ENCODE data around the gene DSCAM. TPM values are rescaled to one million over a fixed set of nuclear protein-coding genes. Genes with fewer than 3 reads are reported as not detected.

Gene DSCAM
- total and polyA plus RNA-seq, 10 of the 15 experiments (the other 5 are each of a cell fraction or from before 2014, with no cell fraction given) = not detected

DNA sequence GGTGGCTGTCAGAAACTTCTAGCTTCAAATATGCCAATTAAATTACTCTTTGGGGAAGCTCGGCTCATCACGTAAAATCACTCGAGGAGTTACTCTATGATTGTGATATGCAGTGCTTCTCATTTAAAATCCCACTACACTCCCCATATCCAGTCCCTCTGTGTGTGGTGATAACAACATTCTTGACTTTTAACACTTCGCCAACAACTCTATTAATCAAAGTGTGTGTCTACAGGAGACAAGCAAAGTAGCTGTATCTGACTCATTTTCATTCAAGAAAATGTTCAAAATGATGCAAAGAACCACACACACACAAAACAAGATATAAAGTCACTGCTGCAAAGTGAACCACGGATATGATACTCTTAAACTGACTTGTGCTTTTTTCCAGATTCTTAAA lies 341.3 kb downstream of the DSCAM start:
- Histone ChIP-seq H3K36me3 (ENCODE audit: control insufficient read depth in 2 of 2, insufficient read depth in 2 of 2, low read length in 1 of 2) (no peaks in the 10 kb centered on the region), H3K9ac (ENCODE audit: control insufficient read depth, insufficient read depth, low read length) (no peak overlapping the region), H3K79me2 (ENCODE audit: control insufficient read depth, insufficient read depth, low read length) (no peaks in the 10 kb centered on the region), H2AFZ (ENCODE audit: control insufficient read depth, low read depth, low read length) (no peak overlapping the region), H3K4me1 (ENCODE audit: control insufficient read depth, insufficient read depth, low read length) (no peaks in the 10 kb centered on the region), H3K27me3 (replicated peaks in 1 of 2; ENCODE audit: control insufficient read depth in 2 of 2, insufficient read depth in 2 of 2, low read length in 1 of 2) (no peaks in the 10 kb centered on the region), H3K27ac (ENCODE audit: control insufficient read depth, insufficient read depth) (no peak overlapping the region), H3K4me2 (ENCODE audit: control insufficient read depth, insufficient read depth) (no peak overlapping the region), H3K9me3 (replicated peaks; ENCODE audit: control insufficient read depth, insufficient read depth, low read length) (no peaks in the 10 kb centered on the region), H3K4me3 (no peak overlapping the region), H4K20me1 (ENCODE audit: control insufficient read depth, insufficient read depth) (no peaks in the 10 kb centered on the region)
- ATAC-seq = no peak
- in situ Hi-C loops (cut with MboI) = no loop called here
- DNase-seq (ENCODE audit: low read depth, low spot score) = no peak
- TF ChIP-seq EED (IDR thresholded peaks at IDR 0.05; ENCODE audit: low read depth) (no peak), TCF12 (IDR thresholded peaks at IDR 0.05; ENCODE audit: low read depth, low read length) (no peak), CEBPB (IDR thresholded peaks at IDR 0.05; ENCODE audit: borderline replicate concordance in 1 of 2, low read depth in 2 of 2, low read length in 2 of 2) (no peak), MYC (IDR thresholded peaks at IDR 0.05; ENCODE audit: insufficient read depth, insufficient read length, insufficient replicate concordance, low read length, severe bottlenecking) (no peak), RELA (IDR thresholded peaks at IDR 0.05; ENCODE audit: borderline replicate concordance, partially characterized antibody) (no peak), IKZF1 (conservative IDR thresholded peaks at IDR 0.05) (no peak), PAX5 (IDR thresholded peaks at IDR 0.05; ENCODE audit: borderline replicate concordance, low read depth, low read length) (no peak), ZBED1 (IDR thresholded peaks at IDR 0.05; ENCODE audit: borderline replicate concordance) (no peak), ZNF217 (IDR thresholded peaks at IDR 0.05) (no peak), TCF7 (IDR thresholded peaks at IDR 0.05; ENCODE audit: borderline replicate concordance) (no peak)
- TF ChIP-seq, protein P1, sequence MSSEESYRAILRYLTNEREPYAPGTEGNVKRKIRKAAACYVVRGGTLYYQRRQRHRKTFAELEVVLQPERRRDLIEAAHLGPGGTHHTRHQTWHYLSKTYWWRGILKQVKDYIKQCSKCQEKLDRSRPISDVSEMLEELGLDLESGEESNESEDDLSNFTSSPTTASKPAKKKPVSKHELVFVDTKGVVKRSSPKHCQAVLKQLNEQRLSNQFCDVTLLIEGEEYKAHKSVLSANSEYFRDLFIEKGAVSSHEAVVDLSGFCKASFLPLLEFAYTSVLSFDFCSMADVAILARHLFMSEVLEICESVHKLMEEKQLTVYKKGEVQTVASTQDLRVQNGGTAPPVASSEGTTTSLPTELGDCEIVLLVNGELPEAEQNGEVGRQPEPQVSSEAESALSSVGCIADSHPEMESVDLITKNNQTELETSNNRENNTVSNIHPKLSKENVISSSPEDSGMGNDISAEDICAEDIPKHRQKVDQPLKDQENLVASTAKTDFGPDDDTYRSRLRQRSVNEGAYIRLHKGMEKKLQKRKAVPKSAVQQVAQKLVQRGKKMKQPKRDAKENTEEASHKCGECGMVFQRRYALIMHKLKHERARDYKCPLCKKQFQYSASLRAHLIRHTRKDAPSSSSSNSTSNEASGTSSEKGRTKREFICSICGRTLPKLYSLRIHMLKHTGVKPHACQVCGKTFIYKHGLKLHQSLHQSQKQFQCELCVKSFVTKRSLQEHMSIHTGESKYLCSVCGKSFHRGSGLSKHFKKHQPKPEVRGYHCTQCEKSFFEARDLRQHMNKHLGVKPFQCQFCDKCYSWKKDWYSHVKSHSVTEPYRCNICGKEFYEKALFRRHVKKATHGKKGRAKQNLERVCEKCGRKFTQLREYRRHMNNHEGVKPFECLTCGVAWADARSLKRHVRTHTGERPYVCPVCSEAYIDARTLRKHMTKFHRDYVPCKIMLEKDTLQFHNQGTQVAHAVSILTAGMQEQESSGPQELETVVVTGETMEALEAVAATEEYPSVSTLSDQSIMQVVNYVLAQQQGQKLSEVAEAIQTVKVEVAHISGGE (CRISPR knock-in tag; IDR thresholded peaks at IDR 0.05) = no peak
- TF ChIP-seq, protein P2, sequence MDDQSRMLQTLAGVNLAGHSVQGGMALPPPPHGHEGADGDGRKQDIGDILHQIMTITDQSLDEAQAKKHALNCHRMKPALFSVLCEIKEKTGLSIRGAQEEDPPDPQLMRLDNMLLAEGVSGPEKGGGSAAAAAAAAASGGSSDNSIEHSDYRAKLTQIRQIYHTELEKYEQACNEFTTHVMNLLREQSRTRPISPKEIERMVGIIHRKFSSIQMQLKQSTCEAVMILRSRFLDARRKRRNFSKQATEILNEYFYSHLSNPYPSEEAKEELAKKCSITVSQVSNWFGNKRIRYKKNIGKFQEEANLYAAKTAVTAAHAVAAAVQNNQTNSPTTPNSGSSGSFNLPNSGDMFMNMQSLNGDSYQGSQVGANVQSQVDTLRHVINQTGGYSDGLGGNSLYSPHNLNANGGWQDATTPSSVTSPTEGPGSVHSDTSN (IDR thresholded peaks at IDR 0.05; ENCODE audit: insufficient replicate concordance, low read depth, low read length) = no peak
- CTCF ChIA-PET = no interaction called here
- under 1% methylated on average over 5 of the region's 5 CpGs for WGBS (ENCODE audit: insufficient coverage, insufficient replicate concordance, low lambda C conversion rate, missing lambda C conversion rate)
- BruUV-seq (replicated peaks) = no TSS peak
- POLR2A ChIA-PET = no interaction called here
- SMC1A ChIA-PET (ENCODE audit: uncharacterized antibody, unreplicated experiment) = no interaction called here
- intact Hi-C loops (cut with micrococcal nuclease; ENCODE audit: unreplicated experiment) = no loop called here
- RAD21 ChIA-PET (ENCODE audit: unreplicated experiment) = no interaction called here
- no peak for FAIRE-seq

Measured in GM12878 (cell line).